ENCODE measurements around the gene PRR20G.
"Not testable (repeated sequence)": the region's sequence is repeated elsewhere in the genome, so short reads cannot be mapped to it uniquely, and the experiment has no call there.

DNA sequence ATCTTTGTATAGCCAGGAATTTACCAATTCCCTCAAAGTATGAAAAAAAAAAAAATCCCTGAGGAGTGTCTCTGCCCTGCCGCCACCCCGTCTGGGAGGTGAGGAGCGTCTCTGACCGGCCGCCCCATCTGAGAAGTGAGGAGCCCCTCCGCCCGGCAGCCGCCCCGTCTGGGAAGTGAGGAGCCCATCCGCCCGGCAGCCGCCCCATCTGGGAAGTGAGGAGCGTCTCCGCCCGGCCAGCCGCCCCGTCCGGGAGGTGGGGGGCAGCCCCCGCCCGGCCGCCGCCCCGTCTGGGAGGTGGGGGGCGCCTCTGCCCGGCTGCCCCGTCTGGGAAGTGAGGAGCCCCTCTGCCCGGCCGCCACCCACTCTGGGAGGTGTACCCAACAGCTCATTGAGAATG, 21.0 kb upstream of the PRR20G start:
- TF ChIP-seq RAD21 (IDR thresholded peaks at IDR 0.05; ENCODE audit: insufficient read depth, low read depth, low read length); EZH2 (IDR thresholded peaks at IDR 0.05; ENCODE audit: borderline replicate concordance, control insufficient read depth, low read depth, low read length); SIX5 (IDR thresholded peaks at IDR 0.05; ENCODE audit: low read depth, low read length, severe bottlenecking); FOXK2 (IDR thresholded peaks at IDR 0.05): not testable (repeated sequence)
- TF ChIP-seq, protein P1, sequence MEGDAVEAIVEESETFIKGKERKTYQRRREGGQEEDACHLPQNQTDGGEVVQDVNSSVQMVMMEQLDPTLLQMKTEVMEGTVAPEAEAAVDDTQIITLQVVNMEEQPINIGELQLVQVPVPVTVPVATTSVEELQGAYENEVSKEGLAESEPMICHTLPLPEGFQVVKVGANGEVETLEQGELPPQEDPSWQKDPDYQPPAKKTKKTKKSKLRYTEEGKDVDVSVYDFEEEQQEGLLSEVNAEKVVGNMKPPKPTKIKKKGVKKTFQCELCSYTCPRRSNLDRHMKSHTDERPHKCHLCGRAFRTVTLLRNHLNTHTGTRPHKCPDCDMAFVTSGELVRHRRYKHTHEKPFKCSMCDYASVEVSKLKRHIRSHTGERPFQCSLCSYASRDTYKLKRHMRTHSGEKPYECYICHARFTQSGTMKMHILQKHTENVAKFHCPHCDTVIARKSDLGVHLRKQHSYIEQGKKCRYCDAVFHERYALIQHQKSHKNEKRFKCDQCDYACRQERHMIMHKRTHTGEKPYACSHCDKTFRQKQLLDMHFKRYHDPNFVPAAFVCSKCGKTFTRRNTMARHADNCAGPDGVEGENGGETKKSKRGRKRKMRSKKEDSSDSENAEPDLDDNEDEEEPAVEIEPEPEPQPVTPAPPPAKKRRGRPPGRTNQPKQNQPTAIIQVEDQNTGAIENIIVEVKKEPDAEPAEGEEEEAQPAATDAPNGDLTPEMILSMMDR (IDR thresholded peaks at IDR 0.05 in 2 of 3, conservative IDR thresholded peaks at IDR 0.05 in 1 of 3; ENCODE audit: control insufficient read depth in 2 of 3, extremely low read depth in 1 of 3, insufficient read depth in 1 of 3, low read depth in 3 of 3, low read length in 3 of 3) = not testable (repeated sequence)
